RWPE1 (cell line): ENCODE data around the gene SHB.

Source experiments
- CTCF ChIA-PET: fragments of 350-600 bp; sonication (Branson Sonifier 250); formaldehyde crosslinking; extraction: SDS; loops from one replicate; lab custom pipeline; 2021; lab: Yijun Ruan, JAX
- POLR2A ChIA-PET: fragments of 400-600 bp; formaldehyde crosslinking; extraction: SDS; loops from one replicate; lab custom pipeline; 2020; ENCODE audit warnings: antibody characterized with exemption; ENCODE audit not compliant: low non-redundant PET; lab: Yijun Ruan, JAX
- DNase-seq: peaks from one replicate; pipeline ENCODE4 v3.0.0; 2012; ENCODE audit warnings: low spot score
- H3K27ac ChIP-seq: fragments of 450-650 bp; 2 replicates; pipeline ENCODE4 v1.5.1; 2017
- TF ChIP-seq, protein P1 (sequence below): fragments of 450-650 bp; conservative IDR thresholded peaks from 2 replicates; pipeline ENCODE4 v1.5.1; 2017; ENCODE audit warnings: low read depth, mild to moderate bottlenecking

The SHB gene

GRCh38 chr9:37978983-37979382, 90.0 kb downstream of the SHB start:
- TF ChIP-seq, protein P1, sequence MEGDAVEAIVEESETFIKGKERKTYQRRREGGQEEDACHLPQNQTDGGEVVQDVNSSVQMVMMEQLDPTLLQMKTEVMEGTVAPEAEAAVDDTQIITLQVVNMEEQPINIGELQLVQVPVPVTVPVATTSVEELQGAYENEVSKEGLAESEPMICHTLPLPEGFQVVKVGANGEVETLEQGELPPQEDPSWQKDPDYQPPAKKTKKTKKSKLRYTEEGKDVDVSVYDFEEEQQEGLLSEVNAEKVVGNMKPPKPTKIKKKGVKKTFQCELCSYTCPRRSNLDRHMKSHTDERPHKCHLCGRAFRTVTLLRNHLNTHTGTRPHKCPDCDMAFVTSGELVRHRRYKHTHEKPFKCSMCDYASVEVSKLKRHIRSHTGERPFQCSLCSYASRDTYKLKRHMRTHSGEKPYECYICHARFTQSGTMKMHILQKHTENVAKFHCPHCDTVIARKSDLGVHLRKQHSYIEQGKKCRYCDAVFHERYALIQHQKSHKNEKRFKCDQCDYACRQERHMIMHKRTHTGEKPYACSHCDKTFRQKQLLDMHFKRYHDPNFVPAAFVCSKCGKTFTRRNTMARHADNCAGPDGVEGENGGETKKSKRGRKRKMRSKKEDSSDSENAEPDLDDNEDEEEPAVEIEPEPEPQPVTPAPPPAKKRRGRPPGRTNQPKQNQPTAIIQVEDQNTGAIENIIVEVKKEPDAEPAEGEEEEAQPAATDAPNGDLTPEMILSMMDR: no peak
- no peak for DNase-seq
- POLR2A ChIA-PET: no interaction called here
- CTCF ChIA-PET: interaction anchor here (0.8 kb wide), 1 partner anchor 38 kb away, joined by 3 read pairs; no protein-coding TSS in a partner anchor
- H3K27ac ChIP-seq: no peak overlapping the region

DNA sequence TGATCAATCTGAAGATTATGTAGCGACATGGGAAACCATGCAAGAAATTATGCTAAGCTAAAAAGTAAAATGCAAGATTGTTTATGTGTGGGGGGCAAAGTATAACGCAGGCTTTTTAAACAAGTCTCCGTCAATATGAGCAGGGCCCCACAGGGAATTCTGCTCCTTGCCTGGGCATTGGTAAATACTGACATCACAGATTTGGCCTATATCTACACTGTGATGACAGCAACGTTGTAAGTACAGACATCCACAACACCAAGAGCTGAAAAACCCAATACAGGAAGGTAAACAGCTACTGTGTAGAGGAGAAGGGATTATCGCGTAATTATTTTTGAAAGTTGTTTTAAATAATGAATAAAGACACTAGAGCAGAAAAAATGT, 90.6 kb downstream of the SHB start:
- POLR2A ChIA-PET: no interaction called here
- TF ChIP-seq, protein P1: no peak
- no peak overlapping the region for H3K27ac ChIP-seq
- no peak for DNase-seq
- CTCF ChIA-PET: interaction anchor here (0.8 kb wide), 1 partner anchor 39 kb away, joined by 3 read pairs; no protein-coding TSS in a partner anchor

GRCh38 chr9:37977851-37978480, 91.1 kb downstream of the SHB start:
- TF ChIP-seq, protein P1: no peak
- no peak overlapping the region for H3K27ac ChIP-seq
- CTCF ChIA-PET: interaction anchor here (0.8 kb wide), 1 partner anchor 39 kb away, joined by 3 read pairs; no protein-coding TSS in a partner anchor
- POLR2A ChIA-PET: no interaction called here
- no peak for DNase-seq

DNA sequence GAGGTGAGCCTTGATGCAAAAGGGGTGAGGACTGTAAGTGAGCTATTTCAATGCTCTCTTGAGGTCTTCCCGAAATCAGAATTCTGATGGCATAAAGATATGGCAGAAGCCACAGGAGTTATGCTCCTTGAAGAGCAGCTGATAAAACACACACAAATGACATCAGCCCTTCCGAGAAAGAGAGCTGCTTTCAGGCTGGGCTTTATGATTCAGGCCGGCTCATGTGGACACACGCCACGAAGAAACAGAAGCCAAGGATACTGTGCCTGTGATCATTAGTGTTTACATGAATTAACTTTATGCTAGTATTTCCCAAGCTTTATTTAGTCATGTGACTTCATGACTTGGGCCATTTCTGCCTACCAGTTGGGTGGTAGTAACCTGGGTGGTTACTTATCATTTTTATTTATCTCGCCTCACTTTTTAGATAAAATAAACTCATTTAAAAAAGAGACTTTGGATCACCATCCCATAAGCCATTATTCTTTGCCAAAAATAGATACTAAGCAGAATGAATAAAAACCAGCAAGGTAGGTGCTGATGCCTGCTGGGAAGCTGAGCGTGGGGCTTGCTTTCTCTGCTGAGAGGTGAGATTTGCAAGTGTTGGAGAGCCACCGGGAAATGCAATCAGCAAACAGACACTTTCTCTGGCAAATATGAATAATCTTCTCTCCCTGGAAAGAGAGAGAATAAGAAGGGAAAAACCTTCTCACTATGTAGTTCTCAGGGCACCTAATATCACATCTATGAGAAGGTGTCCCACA, 92.1 kb downstream of the SHB start:
- ChIA-PET CTCF (no interaction called here), POLR2A (no interaction called here)
- peak overlapping the region; percentile 86 for H3K27ac ChIP-seq
- DNase-seq: peak; percentile 46
- TF ChIP-seq, protein P1: no peak

DNA sequence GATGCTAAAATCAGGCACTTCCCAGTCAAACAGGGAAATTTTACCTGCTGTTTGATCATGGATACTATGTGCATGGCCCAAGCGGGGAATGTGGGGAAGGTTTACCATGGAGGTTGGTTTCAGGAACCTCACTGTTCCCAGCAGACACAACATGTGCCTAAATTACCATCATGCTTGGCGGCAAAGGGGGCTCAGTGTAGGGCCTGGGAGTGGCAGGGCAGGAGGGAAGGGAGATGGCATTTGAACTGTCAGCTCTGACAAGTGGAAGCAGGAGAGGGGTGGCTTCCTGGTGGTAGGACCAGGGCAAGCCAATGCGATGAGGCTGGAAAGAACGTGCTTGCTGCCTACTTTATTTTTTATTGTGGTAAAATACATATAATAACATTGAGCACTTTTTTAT, 93.4 kb downstream of the SHB start:
- H3K27ac ChIP-seq: peak overlapping the region; percentile 86
- TF ChIP-seq, protein P1: no peak
- ChIA-PET CTCF (no interaction called here), POLR2A (no interaction called here)
- DNase-seq: no peak

- ChIA-PET CTCF (interaction anchor here (0.6 to 0.9 kb wide), 3 partner anchors 18 to 237 kb away, joined by 3 to 5 read pairs (median 4); no protein-coding TSS in a partner anchor), POLR2A (interaction anchor here (0.6 kb wide), 1 partner anchor 120 kb away, joined by 8 read pairs; no protein-coding TSS in a partner anchor)
- TF ChIP-seq, protein P1: no peak
- H3K27ac ChIP-seq: peak overlapping the region; percentile 86
- DNase-seq: peak; percentile 89
These were observed 94.4 kb downstream of the SHB start for GRCh38 chr9:37974506-37975173.
